ENCODE data around the gene NDUFV1.
"Not testable (repeated sequence)": the region's sequence is repeated elsewhere in the genome, so short reads cannot be mapped to it uniquely, and the experiment has no call there.

NDUFV1 gene

GRCh38 chr11:67562963-67563704 lies 43.6 kb upstream of the NDUFV1 start:
- Histone ChIP-seq H3K27me3 (ENCODE audit: control insufficient read depth, low read length) (peaks cover 27% of the 10 kb centered on the region), H4K20me1 (ENCODE audit: control insufficient read depth, insufficient read depth, low read depth, low read length) (no peaks in the 10 kb centered on the region), H3K4me2 (ENCODE audit: low read length) (no peak overlapping the region), H3K9me2 (replicated peaks; ENCODE audit: control insufficient read depth, low read length) (no peaks in the 10 kb centered on the region), H3F3A (ENCODE audit: control insufficient read depth, insufficient read depth) (no peaks in the 10 kb centered on the region), H3K36me3 (ENCODE audit: control insufficient read depth, low read length) (no peaks in the 10 kb centered on the region), H3K4me3 (ENCODE audit: low read length) (no peak overlapping the region), H3K4me1 (ENCODE audit: control insufficient read depth, low read length) (peaks cover 16% of the 10 kb centered on the region), H3K79me2 (ENCODE audit: control insufficient read depth, low read length) (no peaks in the 10 kb centered on the region), H3K27ac (ENCODE audit: low read depth, low read length) (no peak overlapping the region), H3K9me3 (ENCODE audit: control insufficient read depth, insufficient read depth, low read length) (no peaks in the 10 kb centered on the region)
- TF ChIP-seq EZH2phosphoT487 (IDR thresholded peaks at IDR 0.05; ENCODE audit: borderline replicate concordance, low read length), result no peak
- no peak for TF ChIP-seq CTCF (IDR thresholded peaks at IDR 0.05; ENCODE audit: low read depth, low read length, poor library complexity, severe bottlenecking)

GRCh38 chr11:67563705-67564114 lies 43.0 kb upstream of the NDUFV1 start:
- H4K20me1 ChIP-seq (ENCODE audit: control insufficient read depth, insufficient read depth, low read depth, low read length); H3K4me3 ChIP-seq (ENCODE audit: low read length); H3K79me2 ChIP-seq (ENCODE audit: control insufficient read depth, low read length); H3K9me2 ChIP-seq (replicated peaks; ENCODE audit: control insufficient read depth, low read length); H3F3A ChIP-seq (ENCODE audit: control insufficient read depth, insufficient read depth); H3K27ac ChIP-seq (ENCODE audit: low read depth, low read length); H3K9me3 ChIP-seq (ENCODE audit: control insufficient read depth, insufficient read depth, low read length); H3K4me2 ChIP-seq (ENCODE audit: low read length); H3K36me3 ChIP-seq (ENCODE audit: control insufficient read depth, low read length): not testable (repeated sequence)
- Histone ChIP-seq H3K4me1 (ENCODE audit: control insufficient read depth, low read length) (peaks cover 11% of the 10 kb centered on the region), H3K27me3 (ENCODE audit: control insufficient read depth, low read length) (peaks cover 27% of the 10 kb centered on the region)

- peaks cover 10% of the 10 kb centered on the region for H3K4me1 ChIP-seq (ENCODE audit: control insufficient read depth, low read length)
- TF ChIP-seq EZH2phosphoT487 (IDR thresholded peaks at IDR 0.05; ENCODE audit: borderline replicate concordance, low read length) (no peak), CTCF (IDR thresholded peaks at IDR 0.05; ENCODE audit: low read depth, low read length, poor library complexity, severe bottlenecking) (no peak)
- no peaks in the 10 kb centered on the region for H3K9me3 ChIP-seq (ENCODE audit: control insufficient read depth, insufficient read depth, low read length)
- no peaks in the 10 kb centered on the region for H3F3A ChIP-seq (ENCODE audit: control insufficient read depth, insufficient read depth)
- no peaks in the 10 kb centered on the region for H4K20me1 ChIP-seq (ENCODE audit: control insufficient read depth, insufficient read depth, low read depth, low read length)
- H3K27me3 ChIP-seq (ENCODE audit: control insufficient read depth, low read length), result peaks cover 27% of the 10 kb centered on the region
- H3K4me3 ChIP-seq (ENCODE audit: low read length), result no peak overlapping the region
- no peaks in the 10 kb centered on the region for H3K9me2 ChIP-seq (replicated peaks; ENCODE audit: control insufficient read depth, low read length)
- no peaks in the 10 kb centered on the region for H3K79me2 ChIP-seq (ENCODE audit: control insufficient read depth, low read length)
- no peak overlapping the region for H3K27ac ChIP-seq (ENCODE audit: low read depth, low read length)
- no peak overlapping the region for H3K4me2 ChIP-seq (ENCODE audit: low read length)
- H3K36me3 ChIP-seq (ENCODE audit: control insufficient read depth, low read length), result no peaks in the 10 kb centered on the region
These were observed 42.5 kb upstream of the NDUFV1 start for GRCh38 chr11:67564230-67564629.

- Histone ChIP-seq H3K4me3 (ENCODE audit: low read length) (no peak overlapping the region), H4K20me1 (ENCODE audit: control insufficient read depth, insufficient read depth, low read depth, low read length) (no peaks in the 10 kb centered on the region), H3K9me2 (replicated peaks; ENCODE audit: control insufficient read depth, low read length) (no peaks in the 10 kb centered on the region), H3K4me1 (ENCODE audit: control insufficient read depth, low read length) (peaks cover 5% of the 10 kb centered on the region), H3K36me3 (ENCODE audit: control insufficient read depth, low read length) (no peaks in the 10 kb centered on the region), H3K27me3 (ENCODE audit: control insufficient read depth, low read length) (peaks cover 10% of the 10 kb centered on the region), H3K79me2 (ENCODE audit: control insufficient read depth, low read length) (no peaks in the 10 kb centered on the region), H3K9me3 (ENCODE audit: control insufficient read depth, insufficient read depth, low read length) (no peaks in the 10 kb centered on the region), H3K4me2 (ENCODE audit: low read length) (no peak overlapping the region), H3F3A (ENCODE audit: control insufficient read depth, insufficient read depth) (peaks cover 5% of the 10 kb centered on the region), H3K27ac (ENCODE audit: low read depth, low read length) (no peak overlapping the region)
- TF ChIP-seq EZH2phosphoT487 (IDR thresholded peaks at IDR 0.05; ENCODE audit: borderline replicate concordance, low read length), result no peak
- no peak for TF ChIP-seq CTCF (IDR thresholded peaks at IDR 0.05; ENCODE audit: low read depth, low read length, poor library complexity, severe bottlenecking)
These were observed 35.3 kb upstream of the NDUFV1 start for GRCh38 chr11:67571443-67571842.
